Ishikawa (cell line): ENCODE results near the gene PTGES2.

Source experiments
- CEBPB ChIP-seq: IDR thresholded peaks from 2 replicates; pipeline ENCODE4 v1.6.1; 2012
- TF ChIP-seq, protein P1 (sequence below): IDR thresholded peaks from 2 replicates; pipeline ENCODE4 v1.6.1; 2012

DNA sequence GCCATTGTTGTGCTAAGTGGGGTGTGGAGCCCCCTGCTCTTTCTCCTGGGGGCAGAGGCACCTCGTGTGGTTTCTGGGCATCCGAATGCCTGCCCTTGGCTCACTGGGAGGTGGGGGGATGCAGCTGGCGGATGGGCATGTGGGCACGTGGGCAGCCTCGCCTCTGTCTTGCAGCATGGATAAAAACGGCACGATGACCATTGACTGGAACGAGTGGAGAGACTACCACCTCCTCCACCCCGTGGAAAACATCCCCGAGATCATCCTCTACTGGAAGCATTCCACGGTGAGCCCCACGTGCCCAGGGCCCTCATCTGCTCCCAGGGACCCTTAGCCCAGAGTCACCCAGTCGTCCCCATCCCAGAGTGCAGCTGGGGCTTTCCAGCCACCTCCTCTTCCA lies 25.3 kb downstream of the PTGES2 start:
- TF ChIP-seq, protein P1, sequence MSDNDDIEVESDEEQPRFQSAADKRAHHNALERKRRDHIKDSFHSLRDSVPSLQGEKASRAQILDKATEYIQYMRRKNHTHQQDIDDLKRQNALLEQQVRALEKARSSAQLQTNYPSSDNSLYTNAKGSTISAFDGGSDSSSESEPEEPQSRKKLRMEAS, result no peak
- no peak for TF ChIP-seq CEBPB
